Bone marrow (tissue), 2 donors: ENCODE measurements around the gene SPTBN1.
"Not testable (repeated sequence)": the region's sequence is repeated elsewhere in the genome, so short reads cannot be mapped to it uniquely, and the experiment has no call there.

ENCODE experiments used
- DNase-seq, 2 donors: peaks; one replicate each; lab custom pipeline; 2025; lab: John Stamatoyannopoulos, UW

Gene SPTBN1

DNA sequence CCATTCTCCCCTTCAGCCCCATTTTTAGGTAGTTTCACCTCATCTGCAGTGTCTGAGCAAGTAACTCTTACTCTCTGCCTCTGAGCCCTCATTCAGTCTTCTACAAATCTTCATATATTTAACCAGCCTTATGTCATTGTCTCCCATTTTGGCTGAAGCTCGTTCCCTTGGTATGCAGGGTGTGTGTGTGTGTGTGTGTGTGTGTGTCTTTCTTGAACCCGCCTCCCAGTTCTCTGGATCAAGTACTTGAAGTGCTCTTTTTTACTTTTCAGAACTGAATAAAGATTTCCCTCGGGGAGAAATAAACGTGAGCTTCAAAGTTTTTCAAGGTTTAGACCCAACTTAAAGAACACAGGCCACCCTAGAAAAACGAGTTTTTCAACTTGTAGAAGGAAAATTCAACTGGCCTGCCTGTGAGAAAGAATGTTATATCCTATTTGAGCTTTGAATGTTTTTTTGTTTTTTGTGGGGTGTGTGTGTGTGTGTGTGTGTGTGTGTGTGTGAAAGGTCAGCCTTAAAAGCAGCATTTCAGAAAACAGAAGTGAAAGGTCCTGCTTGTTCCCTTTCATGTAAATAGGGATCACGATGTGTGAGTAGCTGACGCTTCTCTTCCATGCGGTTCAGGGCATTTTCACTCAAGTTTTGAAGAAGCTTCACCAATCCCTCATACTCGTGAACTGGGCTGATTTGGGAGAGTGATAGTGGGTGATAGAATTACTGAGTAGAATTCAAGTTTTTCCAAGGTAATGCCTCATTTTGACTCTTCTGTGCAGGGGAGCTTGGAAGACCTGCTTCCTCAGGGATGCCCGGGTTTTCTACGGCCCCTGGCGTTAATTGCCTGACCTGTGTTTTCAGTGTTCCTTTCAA is 216.7 kb downstream of the SPTBN1 start:
- no peak for DNase-seq

DNA sequence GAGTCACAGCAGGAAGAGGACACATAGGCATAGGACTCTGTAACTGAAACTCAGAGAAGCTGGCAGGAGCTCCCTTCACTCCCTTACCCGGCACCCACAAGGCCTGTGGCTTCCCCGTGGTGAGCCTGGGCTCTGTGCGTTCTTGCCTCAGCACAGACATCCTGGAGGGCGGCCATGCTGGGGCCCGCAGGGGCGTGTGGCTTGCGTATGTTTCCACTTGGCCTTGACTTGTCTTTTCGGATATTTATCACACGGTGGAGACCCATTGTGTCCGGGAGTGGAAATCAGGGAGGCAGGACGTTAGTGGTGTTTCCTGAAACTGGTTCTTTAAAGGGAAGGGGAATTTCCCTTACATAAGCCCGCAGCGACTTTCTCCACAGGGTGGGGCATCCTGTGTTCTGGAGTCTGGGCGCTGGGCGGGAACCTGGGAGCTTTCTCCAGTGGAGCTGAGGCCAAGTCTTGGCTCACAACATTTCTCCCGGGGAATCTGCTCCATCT is 217.4 kb downstream of the SPTBN1 start:
- no peak for DNase-seq

DNA sequence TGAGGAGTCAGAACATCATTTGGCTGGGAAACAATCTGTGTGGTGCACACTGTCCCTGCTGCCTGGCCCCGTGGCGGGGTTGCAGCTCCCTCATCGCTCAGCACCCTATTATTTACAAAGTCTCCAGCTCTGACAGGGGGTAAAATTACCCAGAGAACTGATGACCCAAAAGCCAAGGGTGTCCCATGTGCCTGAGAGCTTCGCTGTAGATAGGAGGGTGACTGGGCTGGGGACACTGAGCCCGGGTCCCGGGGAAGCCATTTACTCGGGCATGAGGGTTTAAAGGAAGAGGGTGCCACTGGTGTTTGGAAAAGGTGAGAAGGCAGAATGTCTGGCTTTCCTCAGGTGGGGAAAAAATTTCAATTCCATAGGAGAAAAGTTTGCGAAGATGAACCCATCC is 219.2 kb downstream of the SPTBN1 start:
- DNase-seq, result no peak

DNA sequence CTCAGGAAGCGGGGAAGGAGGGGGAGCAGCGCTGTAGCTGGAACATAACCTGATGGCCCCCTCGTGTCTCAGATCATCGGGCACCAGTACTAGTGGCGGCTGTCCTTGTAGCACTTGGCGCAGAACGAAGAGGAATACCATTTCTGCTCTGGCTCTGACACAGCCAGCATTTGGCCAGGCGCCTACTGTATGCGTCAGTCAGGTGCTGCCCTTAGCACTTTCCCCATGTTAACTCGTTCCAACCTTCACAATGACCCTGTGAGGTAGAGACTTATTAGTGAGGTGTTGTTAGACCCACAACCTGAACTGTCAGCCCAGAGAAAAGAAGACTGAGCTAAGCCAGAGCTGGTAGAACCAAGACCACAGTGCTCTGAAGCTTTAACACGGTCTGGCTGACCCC is 219.6 kb downstream of the SPTBN1 start:
- DNase-seq, result no peak

DNA sequence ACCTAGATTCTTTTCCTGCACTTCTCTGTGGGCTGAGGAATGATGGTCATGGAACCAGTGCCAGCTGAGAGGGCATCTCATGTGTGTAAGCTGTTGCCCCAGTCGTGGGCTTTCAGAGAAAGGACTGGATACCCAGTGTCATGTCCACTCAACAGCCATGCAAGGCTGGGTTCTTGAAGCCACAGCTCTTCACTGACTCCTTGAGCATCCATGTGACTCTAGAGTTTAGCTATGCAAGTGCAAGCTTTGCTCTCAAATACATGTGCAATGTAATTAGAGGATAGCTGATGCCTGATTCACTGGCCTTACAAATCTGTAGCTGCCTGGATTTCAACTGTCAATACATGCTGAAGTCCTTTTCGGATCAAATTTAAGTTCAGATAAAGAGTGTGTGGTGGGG is 220.5 kb downstream of the SPTBN1 start:
- no peak for DNase-seq

DNA sequence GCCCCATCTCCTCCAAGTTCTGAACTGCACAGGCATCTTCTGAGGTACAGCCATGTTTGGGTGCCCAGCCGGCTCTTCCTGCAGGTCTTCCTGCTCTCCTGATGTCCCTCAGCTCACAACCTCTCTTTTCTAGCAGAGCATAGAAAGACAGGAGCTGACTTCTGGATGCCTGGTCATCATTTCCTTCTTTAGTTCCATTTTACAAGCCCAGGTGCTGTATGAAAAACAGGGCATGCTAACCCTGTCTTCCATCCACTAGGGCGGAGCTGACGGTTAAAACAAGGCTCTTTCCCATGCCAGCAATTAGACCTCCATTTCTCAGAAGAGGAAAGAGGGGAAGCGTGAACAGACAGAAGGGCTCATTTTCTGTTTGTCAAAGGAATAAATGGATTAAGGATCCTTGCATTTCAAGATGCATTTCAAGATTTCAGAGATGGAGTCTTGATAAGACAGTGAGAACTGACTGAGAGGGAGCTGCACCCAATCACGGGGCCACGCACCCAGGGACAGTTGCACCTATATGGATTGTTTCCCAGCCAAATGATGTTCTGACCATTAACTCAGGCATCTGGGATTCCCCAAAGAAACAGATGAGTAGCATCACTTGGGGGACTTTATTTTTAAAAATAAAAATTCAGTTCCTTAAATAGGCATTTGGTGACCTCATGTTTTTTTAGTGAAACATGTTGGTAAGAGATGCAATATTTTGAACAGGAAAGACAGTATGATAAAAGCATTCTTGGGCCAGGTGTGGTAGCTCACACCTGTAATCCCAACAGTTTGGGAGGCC is 221.5 kb downstream of the SPTBN1 start:
- DNase-seq, result no peak

DNA sequence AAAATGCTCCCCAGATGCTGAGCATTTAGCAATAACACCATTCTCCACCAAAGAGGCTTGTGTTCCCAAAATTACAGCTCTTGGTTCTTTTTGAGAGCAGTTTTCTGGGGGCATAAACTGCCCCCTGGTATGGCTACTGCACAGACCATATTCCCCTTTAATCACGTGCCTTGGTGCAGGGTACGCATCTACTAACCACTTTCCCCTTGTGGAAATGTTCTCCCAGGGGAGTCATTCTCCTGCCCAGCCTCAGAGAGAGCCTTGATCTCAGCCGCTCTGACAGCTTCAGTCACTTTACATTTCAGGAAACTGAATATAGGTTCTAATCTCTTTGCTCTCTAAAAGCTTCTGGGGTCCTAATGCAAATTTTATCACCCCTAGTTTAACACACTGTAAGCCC is 222.6 kb downstream of the SPTBN1 start:
- no peak for DNase-seq

DNA sequence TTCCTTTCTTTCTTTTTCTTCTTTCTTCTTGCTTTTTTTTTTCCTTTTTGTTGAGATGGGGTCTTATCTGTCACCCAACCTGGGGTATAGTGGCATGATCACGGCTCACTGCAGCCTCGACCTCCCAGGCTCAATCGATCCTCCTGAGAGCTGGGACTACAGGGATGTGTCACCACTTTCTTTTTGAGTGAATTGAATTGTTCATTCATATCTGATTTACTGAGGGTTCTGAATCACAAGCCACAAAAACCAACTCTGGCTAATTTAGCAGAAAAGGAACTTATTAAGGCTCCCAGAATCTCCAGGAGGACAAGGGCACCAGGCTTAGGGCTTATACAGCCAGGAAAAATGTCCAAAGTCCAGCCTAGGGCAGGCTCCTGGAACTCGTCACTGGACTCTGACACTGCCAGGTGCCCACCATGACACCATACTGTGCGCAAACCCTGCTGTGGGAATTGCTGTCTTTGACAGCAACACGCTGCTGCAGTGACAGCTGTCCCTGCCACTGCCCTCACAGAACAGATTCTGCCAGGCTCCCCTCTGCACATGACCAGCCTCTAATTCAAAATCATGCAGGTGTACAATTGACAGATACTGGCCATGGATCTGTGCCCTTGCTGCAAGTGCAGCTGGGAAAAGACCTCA is 224.4 kb downstream of the SPTBN1 start:
- DNase-seq, result no peak

DNA sequence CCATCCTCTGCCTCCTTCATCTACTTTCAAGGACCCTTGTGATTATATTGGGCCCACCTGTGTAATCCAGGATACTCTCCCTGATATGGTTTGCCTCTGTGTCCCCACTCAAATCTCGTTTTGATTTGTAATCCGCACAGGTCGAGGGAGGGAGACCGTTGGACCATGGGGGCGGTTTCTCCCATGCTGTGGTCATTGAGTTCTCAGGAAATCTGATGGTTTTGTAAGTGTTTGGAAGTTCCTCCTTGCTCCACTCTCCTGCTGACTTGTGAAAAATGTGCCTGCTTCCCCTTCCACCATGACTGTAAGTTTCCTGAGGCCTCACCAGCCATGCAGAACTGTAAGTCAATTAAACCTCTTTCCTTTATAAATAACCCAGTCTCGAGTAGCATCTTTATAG is 225.3 kb downstream of the SPTBN1 start:
- no peak for DNase-seq

DNA sequence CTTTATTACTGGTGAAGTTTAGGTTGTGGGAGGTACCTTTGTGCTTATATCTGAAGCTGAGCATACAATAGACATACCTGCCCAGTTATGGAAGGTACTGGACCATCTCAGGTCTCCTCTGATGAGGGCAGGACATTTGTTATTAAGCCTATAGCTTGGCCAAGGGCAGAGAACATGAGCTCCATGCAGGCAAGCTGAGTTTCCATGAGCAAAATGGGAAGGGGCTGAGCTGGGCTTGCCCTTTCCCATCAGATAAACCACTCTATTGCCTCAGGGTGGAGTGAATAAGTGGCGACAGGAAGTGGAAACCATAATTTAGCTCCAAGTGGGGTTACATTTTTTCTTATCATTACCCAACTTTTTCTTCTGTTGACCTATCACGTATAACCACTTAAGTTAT is 227.5 kb downstream of the SPTBN1 start:
- DNase-seq, result no peak

DNA sequence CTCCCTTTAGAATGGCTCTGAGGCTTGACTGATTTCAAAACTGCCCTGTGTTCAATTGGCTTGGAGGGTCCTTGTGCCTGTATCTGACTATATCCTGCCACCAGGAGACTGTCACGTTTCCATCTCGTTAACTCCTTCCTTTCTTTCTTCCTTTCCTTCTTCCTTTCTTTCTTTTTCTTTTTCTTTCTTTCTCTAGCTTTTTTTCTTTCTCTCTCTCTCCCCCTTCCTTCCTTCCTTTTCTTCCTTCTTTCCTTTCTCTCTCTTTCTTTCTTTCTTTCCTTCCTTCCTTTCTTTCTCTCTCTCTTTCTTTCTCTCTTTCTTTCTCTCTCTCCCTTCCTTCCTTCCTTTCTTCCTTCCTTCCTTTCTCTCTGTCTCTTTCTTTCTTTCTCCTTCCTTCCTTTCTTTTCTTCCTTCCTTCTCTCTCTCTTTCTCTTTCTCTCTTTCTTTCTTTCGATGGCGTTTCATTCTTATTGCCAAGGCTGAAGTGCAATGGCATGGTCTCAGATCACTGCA is 229.2 kb downstream of the SPTBN1 start:
- no peak for DNase-seq

DNA sequence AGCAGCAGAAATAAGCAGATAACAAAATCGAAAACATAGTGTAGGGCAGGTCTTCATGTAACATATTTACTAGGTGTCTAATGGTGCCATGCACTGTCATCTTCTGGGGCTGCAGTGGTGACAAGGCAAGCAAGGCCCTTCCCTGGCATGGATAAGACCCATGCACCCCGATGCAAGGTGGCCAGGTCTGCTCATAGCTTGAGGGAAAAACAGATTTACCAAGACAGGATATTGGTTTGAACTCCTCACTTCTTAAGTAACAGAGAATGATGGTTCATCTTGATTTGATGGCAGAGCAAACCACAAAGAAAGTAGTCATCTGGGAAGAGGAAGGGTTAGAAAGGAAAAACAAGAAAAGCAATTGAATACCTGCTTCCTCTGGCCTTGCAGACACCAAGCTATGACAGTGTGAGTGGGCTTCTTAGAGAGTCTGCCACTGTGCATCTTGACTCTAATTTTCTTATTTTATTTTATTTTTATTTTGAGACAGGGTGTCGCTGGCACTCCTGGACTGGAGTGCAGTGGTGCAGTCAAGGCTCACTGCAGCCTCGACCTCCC is 231.5 kb downstream of the SPTBN1 start:
- DNase-seq, result no peak

DNA sequence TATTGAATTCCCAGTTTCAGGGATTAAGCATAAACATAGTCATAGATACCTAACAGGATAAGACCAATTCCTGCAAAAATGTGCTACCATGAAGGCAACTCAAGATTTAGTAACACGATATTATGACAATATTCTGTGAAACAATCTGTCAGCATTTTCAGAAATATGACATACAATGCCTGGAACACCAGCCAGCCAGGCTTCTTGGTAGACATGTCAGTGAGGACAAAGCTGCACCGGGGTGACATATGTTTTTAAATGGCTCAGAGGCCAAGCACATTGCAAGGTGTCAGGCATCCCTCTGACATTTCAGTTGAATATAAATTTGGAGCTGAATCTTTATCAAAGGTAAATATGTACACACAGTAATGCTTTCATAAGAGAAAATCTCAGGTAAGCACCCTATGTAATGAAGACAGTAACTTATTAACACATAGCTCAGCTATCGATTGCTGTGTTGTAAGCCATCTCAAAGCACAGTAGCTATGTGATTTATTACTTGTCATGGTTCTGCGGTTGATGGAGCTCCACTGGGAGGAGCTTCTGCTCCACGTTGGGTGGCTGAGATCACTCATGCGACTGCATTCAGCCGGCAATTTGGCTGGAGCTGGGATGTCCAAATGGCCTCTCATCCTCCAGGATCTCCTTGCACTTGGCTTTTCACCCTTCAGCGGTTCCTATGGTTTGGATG is 235.5 kb downstream of the SPTBN1 start:
- DNase-seq, result no peak

DNA sequence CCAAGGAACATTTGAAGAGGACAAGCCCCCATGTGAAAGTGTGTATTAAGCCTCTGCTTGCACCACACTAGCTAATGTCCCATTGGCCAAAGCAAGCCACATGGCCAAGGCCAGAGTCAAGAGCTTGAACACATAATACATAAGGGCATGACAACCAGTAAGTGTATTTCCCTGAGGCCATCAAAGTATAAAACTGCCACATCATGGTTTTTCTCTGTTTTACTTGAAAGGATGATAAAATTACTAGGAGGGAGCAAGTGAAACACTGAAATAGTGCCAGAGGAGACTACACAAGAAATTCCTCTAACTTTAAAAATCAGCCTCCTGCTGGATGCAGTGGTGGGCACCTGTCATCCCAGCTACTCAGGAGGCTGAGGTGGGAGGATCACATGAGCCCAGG is 236.4 kb downstream of the SPTBN1 start:
- DNase-seq, result no peak

DNA sequence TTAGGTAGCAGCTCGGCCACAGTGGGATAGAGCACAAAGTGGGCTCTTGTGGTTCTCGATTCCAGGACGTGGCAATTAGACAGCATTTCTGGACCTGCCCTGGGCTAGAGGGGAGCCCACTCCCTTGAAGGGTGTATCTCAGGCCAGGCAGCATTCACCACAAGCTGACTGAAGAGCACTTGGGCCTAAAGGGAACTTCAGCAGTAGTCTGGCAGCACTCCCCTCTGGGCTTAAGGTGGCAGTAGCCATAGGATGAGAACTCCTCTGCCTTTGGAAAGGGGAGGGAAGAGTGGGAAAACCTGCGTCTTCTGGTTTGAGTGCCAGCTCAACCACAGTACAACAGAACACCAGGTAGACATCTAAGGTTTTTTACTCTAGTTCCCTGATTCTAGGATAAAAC is 239.3 kb downstream of the SPTBN1 start:
- no peak for DNase-seq

DNA sequence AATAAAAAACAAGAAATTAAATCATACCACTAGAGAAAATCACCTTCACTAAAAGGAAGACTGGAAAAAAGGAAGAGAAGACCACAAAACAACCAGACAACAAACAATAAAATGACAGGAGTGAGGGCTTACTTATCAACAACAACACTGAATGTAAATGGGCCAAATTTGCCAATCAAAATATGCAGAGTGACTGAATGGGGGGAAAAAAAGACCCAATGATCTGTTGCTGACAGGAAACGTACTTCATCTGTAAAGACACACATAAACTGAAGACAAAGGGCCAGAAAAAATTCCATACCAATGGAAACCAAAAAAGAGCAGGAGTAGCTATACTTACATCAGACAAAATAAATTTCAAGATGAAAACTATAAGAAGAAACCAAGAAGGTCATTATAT is 241.8 kb downstream of the SPTBN1 start:
- no peak for DNase-seq

DNA sequence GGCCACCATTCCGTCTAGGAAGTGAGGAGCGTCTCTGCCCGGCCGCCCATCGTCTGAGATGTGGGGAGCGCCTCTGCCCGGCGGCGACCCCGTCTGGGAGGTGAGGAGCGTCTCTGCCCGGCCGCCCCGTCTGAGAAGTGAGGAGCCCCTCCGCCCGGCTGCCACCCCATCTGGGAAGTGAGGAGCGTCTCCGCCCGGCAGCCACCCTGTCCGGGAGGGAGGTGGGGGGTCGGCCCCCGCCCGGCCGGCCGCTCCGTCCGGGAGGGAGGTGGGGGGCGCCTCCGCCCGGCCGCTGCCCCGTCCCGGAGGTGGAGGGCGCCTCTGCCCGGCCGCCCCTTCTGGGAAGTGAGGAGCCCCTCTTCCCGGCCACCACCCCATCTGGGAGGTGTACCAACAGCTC is 242.8 kb downstream of the SPTBN1 start:
- DNase-seq, result not testable (repeated sequence)

DNA sequence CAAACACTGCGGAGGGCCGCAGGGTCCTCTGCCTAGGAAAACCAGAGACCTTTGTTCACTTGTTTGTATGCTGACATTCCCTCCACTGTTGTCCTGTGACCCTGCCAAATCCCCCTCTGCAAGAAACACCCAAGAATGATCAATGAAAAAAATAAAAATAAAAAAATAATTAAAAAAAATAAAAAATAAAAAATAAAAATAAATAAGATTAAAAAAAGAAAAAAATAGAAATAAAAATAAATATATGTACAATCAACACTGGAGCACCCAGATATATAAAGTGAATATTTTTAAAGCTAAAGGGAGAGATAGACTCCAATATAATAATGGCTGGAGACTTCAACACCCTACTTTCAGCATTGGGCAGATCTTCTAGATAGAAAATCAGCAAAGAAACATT is 243.5 kb downstream of the SPTBN1 start:
- no peak for DNase-seq

DNA sequence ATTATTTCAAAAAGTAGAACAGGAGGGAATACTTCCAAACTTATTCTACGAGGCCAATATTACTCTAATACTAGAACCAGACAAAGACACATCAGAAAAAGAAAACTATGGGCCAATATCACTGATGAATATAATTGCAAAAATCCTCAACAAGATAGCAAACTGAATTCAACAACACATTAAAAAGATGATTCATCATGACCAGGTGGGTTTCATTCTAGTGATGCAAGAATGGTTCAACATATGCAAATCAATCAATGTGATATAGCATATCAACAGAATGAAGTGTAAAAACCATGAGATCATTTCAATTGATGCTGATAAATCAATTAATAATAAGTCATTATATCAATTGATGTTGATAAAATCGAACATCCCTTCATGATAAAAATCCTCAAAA is 244.9 kb downstream of the SPTBN1 start:
- DNase-seq, result no peak

DNA sequence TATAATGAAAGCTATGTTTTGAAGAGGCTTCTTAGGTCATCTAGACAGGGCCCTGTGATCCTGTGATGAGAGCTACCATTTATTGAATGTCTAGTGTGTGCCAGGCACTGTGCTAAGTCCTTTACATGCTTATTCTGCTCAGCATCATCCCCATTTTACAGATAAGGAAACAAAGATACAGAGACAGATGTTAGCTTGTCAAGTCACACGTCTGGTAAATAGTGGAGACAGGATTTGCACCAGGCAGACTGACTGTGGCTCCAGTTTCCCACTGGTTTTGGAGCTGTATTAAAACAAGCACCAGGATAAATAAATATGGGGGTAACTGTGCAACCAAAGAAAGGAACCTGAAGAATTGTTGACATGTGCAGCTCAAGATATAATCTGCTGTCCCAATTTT is 248.1 kb downstream of the SPTBN1 start:
- no peak for DNase-seq
